HG03095 (cell line): Measurements from ENCODE around the gene SERINC5.
"Not testable (repeated sequence)": the region's sequence is repeated elsewhere in the genome, so short reads cannot be mapped to it uniquely, and the experiment has no call there.

ENCODE experiments used
- ATAC-seq: cut with Tn5 transposase; IDR thresholded peaks from one replicate; pipeline ENCODE4 v1.9.1; 2021; ENCODE audit warnings: moderate library complexity; ENCODE audit not compliant: unreplicated experiment

The SERINC5 gene

GRCh38 chr5:80204808-80205614 is 50.8 kb downstream of the SERINC5 start:
- no peak for ATAC-seq

GRCh38 chr5:80201763-80202162 is 54.1 kb downstream of the SERINC5 start:
- ATAC-seq = not testable (repeated sequence)

- ATAC-seq = no peak
Measured at GRCh38 chr5:80198920-80199319, 56.9 kb downstream of the SERINC5 start.

GRCh38 chr5:80198399-80198798 is 57.4 kb downstream of the SERINC5 start:
- ATAC-seq = no peak

- ATAC-seq = no peak
Measured at GRCh38 chr5:80195837-80196400, 59.9 kb downstream of the SERINC5 start.

GRCh38 chr5:80194468-80194867 is 61.4 kb downstream of the SERINC5 start:
- ATAC-seq = no peak

GRCh38 chr5:80193401-80193800 is 62.4 kb downstream of the SERINC5 start:
- ATAC-seq = no peak

GRCh38 chr5:80192507-80193241 is 63.2 kb downstream of the SERINC5 start:
- no peak for ATAC-seq

- no peak for ATAC-seq
Measured at GRCh38 chr5:80191991-80192398, 63.9 kb downstream of the SERINC5 start.

GRCh38 chr5:80191397-80191796 is 64.5 kb downstream of the SERINC5 start:
- no peak for ATAC-seq

- ATAC-seq = no peak
Measured at GRCh38 chr5:80190960-80191359, 64.9 kb downstream of the SERINC5 start.

GRCh38 chr5:80189701-80190100 is 66.1 kb downstream of the SERINC5 start:
- no peak for ATAC-seq

GRCh38 chr5:80189201-80189600 is 66.6 kb downstream of the SERINC5 start:
- ATAC-seq = no peak

- ATAC-seq = no peak
Measured at GRCh38 chr5:80187421-80188090, 68.3 kb downstream of the SERINC5 start.

- ATAC-seq = not testable (repeated sequence)
Measured at GRCh38 chr5:80185535-80185934, 70.3 kb downstream of the SERINC5 start.

- no peak for ATAC-seq
Measured at GRCh38 chr5:80185095-80185494, 70.8 kb downstream of the SERINC5 start.

- ATAC-seq = no peak
Measured at GRCh38 chr5:80184235-80185023, 71.4 kb downstream of the SERINC5 start.

- not testable (repeated sequence) for ATAC-seq
Measured at GRCh38 chr5:80183728-80184234, 72.1 kb downstream of the SERINC5 start.

- no peak for ATAC-seq
Measured at GRCh38 chr5:80182809-80183580, 72.9 kb downstream of the SERINC5 start.
